OCI-LY1 (cell line): Measurements from ENCODE around the gene PREX1.

Experiments
- H2AFZ ChIP-seq: fragments of 200-600 bp; sonication (generic), shearing (Covaris generic); 2 replicates; pipeline ENCODE4 v1.6.0; 2014; ENCODE audit warnings: antibody characterized with exemption, mild to moderate bottlenecking, low read length
- H3F3A ChIP-seq: fragments of 200-600 bp; sonication (generic), shearing (Covaris generic); 2 replicates; pipeline ENCODE4 v1.6.0; 2014; ENCODE audit warnings: mild to moderate bottlenecking, antibody characterized with exemption, low read length, moderate library complexity; ENCODE audit not compliant: insufficient read depth
- H3K27ac ChIP-seq: fragments of 200-600 bp; sonication (generic); 2 replicates; pipeline ENCODE4 v1.5.1; 2014; ENCODE audit warnings: low read length, mixed run types, mild to moderate bottlenecking, low read depth; ENCODE audit not compliant: poor library complexity, severe bottlenecking
- H3K27me3 ChIP-seq: fragments of 200-600 bp; sonication (generic); 2 replicates; pipeline ENCODE4 v1.6.0; 2014; ENCODE audit warnings: antibody characterized with exemption, mild to moderate bottlenecking, low read length, moderate library complexity; ENCODE audit not compliant: insufficient read depth
- H3K36me3 ChIP-seq: fragments of 200-600 bp; sonication (generic); 2 replicates; pipeline ENCODE4 v1.6.1; 2014; ENCODE audit warnings: mild to moderate bottlenecking, antibody characterized with exemption, low read length, moderate library complexity, mixed read lengths; ENCODE audit not compliant: insufficient read depth
- H3K4me1 ChIP-seq: fragments of 200-600 bp; sonication (generic); 2 replicates; pipeline ENCODE4 v1.5.1; 2014; ENCODE audit warnings: mild to moderate bottlenecking, low read length, moderate library complexity; ENCODE audit not compliant: insufficient read depth, severe bottlenecking
- H3K4me2 ChIP-seq: fragments of 200-600 bp; sonication (generic), shearing (Covaris generic); 2 replicates; pipeline ENCODE4 v1.6.1; 2014; ENCODE audit warnings: low read length
- H3K4me3 ChIP-seq: fragments of 200-600 bp; sonication (generic); 2 replicates; pipeline ENCODE4 v1.5.1; 2014; ENCODE audit warnings: low read length, low read depth, mild to moderate bottlenecking, mixed read lengths; ENCODE audit not compliant: poor library complexity, severe bottlenecking
- H3K79me2 ChIP-seq: fragments of 200-600 bp; shearing (Covaris generic); 2 replicates; pipeline ENCODE4 v1.6.1; 2016; ENCODE audit warnings: mixed run types, low read length, mixed read lengths; ENCODE audit not compliant: insufficient read depth
- H3K9ac ChIP-seq: fragments of 200-600 bp; sonication (generic), shearing (Covaris generic); 2 replicates; pipeline ENCODE4 v1.6.1; 2014; ENCODE audit warnings: mild to moderate bottlenecking, low read length, mixed read lengths
- H3K9me2 ChIP-seq: fragments of 200-600 bp; sonication (generic), shearing (Covaris generic); 2 replicates; pipeline ENCODE4 v1.6.1; 2014; ENCODE audit warnings: low read depth, mild to moderate bottlenecking, low read length, mixed read lengths
- H3K9me3 ChIP-seq: fragments of 200-600 bp; shearing (Covaris generic); 2 replicates; pipeline ENCODE4 v1.6.1; 2014; ENCODE audit warnings: low read length, mixed read lengths
- H4K20me1 ChIP-seq: fragments of 200-600 bp; sonication (generic), shearing (Covaris generic); 2 replicates; pipeline ENCODE4 v1.6.0; 2016; ENCODE audit warnings: mild to moderate bottlenecking, low read length; ENCODE audit not compliant: insufficient read depth
- CTCF ChIP-seq: fragments of 200-600 bp; sonication (generic), shearing (Covaris generic); IDR thresholded peaks from 2 replicates; pipeline ENCODE4 v1.5.1; 2017; ENCODE audit warnings: mild to moderate bottlenecking, antibody characterized with exemption, low read length, moderate library complexity, mixed read lengths
- EZH2 ChIP-seq: fragments of 200-600 bp; sonication (generic), shearing (Covaris generic); IDR thresholded peaks from 2 replicates; pipeline ENCODE4 v1.8.0; 2017; ENCODE audit warnings: borderline replicate concordance, mixed run types, mild to moderate bottlenecking, antibody characterized with exemption, low read length, moderate library complexity, mixed read lengths

The PREX1 gene

GRCh38 chr20:48703107-48703506, 124.7 kb downstream of the PREX1 start:
- no peak for TF ChIP-seq CTCF
- TF ChIP-seq EZH2, result no peak
- Histone ChIP-seq H3K27ac (no peak overlapping the region), H3K4me2 (no peak overlapping the region)

GRCh38 chr20:48702455-48702913, 125.3 kb downstream of the PREX1 start:
- Histone ChIP-seq H3F3A (no peaks in the 10 kb centered on the region), H2AFZ (no peak overlapping the region), H3K36me3 (no peaks in the 10 kb centered on the region), H3K79me2 (no peaks in the 10 kb centered on the region), H4K20me1 (no peaks in the 10 kb centered on the region), H3K9ac (no peak overlapping the region), H3K4me1 (no peaks in the 10 kb centered on the region), H3K9me3 (no peaks in the 10 kb centered on the region), H3K27me3 (no peaks in the 10 kb centered on the region), H3K9me2 (no peaks in the 10 kb centered on the region), H3K27ac (no peak overlapping the region), H3K4me3 (no peak overlapping the region), H3K4me2 (no peak overlapping the region)
- TF ChIP-seq CTCF, result no peak
- no peak for TF ChIP-seq EZH2

More at GRCh38 chr20:48703107-48703506, 124.7 kb downstream of the PREX1 start:
- Histone ChIP-seq H4K20me1 (no peaks in the 10 kb centered on the region), H3K36me3 (no peaks in the 10 kb centered on the region), H3K27me3 (no peaks in the 10 kb centered on the region), H3K4me1 (no peaks in the 10 kb centered on the region), H3K9ac (no peak overlapping the region), H3K9me3 (no peaks in the 10 kb centered on the region), H3K9me2 (no peaks in the 10 kb centered on the region), H2AFZ (no peak overlapping the region), H3F3A (no peaks in the 10 kb centered on the region), H3K79me2 (no peaks in the 10 kb centered on the region), H3K4me3 (no peak overlapping the region)

GRCh38 chr20:48701702-48702101, 126.1 kb downstream of the PREX1 start:
- H3K36me3 ChIP-seq, result no peaks in the 10 kb centered on the region
- no peak for TF ChIP-seq EZH2
- no peak for TF ChIP-seq CTCF

More at GRCh38 chr20:48701702-48702101, 126.1 kb downstream of the PREX1 start:
- Histone ChIP-seq H3K4me3 (no peak overlapping the region), H3K4me1 (no peaks in the 10 kb centered on the region), H3F3A (no peaks in the 10 kb centered on the region), H3K9me3 (no peaks in the 10 kb centered on the region), H3K79me2 (no peaks in the 10 kb centered on the region), H3K4me2 (no peak overlapping the region), H3K9me2 (no peaks in the 10 kb centered on the region), H3K27me3 (no peaks in the 10 kb centered on the region), H3K9ac (no peak overlapping the region), H3K27ac (no peak overlapping the region), H4K20me1 (no peaks in the 10 kb centered on the region), H2AFZ (no peak overlapping the region)
